ENCODE measurements around the gene NPAS1. TPM values are rescaled to one million over a fixed set of nuclear protein-coding genes. Genes with fewer than 3 reads are reported as not detected.
A peak's percentile ranks its signal among the peaks of the same experiment; 100 is the strongest.

The NPAS1 gene
- total and polyA plus RNA-seq, 2 of the 13 experiments (the other 11 are each of a cell fraction or from before 2014, with no cell fraction given): 0.35 to 2.9 TPM

GRCh38 chr19:47035127-47036096, 15.8 kb downstream of the NPAS1 start (continued):
- TF ChIP-seq TIGD3 (CRISPR knock-in tag; IDR thresholded peaks at IDR 0.05; ENCODE audit: borderline replicate concordance): no peak
- TF ChIP-seq PCBP2 (optimal IDR thresholded peaks at IDR 0.05; ENCODE audit: low read depth, low read length, poor library complexity, severe bottlenecking): no peak
- TF ChIP-seq AGO1 (IDR thresholded peaks at IDR 0.05; ENCODE audit: low read depth, low read length, poor library complexity, severe bottlenecking): no peak
- peak; percentile 68 for TF ChIP-seq THAP11 (CRISPR knock-in tag; IDR thresholded peaks at IDR 0.05)
- no peak for TF ChIP-seq ZSCAN22 (CRISPR knock-in tag; IDR thresholded peaks at IDR 0.05)
- TF ChIP-seq ISX (CRISPR knock-in tag; conservative IDR thresholded peaks at IDR 0.05): no peak
- 0 out of 2 replicates have a peak, but pooled peaks have one; percentile 27 for TF ChIP-seq ATF2 (CRISPR knock-in tag; IDR thresholded peaks at IDR 0.05)
- no peak for TF ChIP-seq CENPBD1 (CRISPR knock-in tag; IDR thresholded peaks at IDR 0.05; ENCODE audit: borderline replicate concordance, low read depth)
- no peak for TF ChIP-seq RFX3 (CRISPR knock-in tag; IDR thresholded peaks at IDR 0.05)
- no peak for TF ChIP-seq NBN (conservative IDR thresholded peaks at IDR 0.05)
- TF ChIP-seq CBFB (CRISPR knock-in tag; IDR thresholded peaks at IDR 0.05): no peak
- no peak for TF ChIP-seq FOXK1 (CRISPR knock-in tag; IDR thresholded peaks at IDR 0.05; ENCODE audit: borderline replicate concordance, low read depth)
- no peak for TF ChIP-seq HNRNPL (IDR thresholded peaks at IDR 0.05; ENCODE audit: low read depth, low read length)
- TF ChIP-seq ZNF740 (CRISPR knock-in tag; IDR thresholded peaks at IDR 0.05): no peak
- TF ChIP-seq ATF1 (CRISPR knock-in tag; IDR thresholded peaks at IDR 0.05): no peak
- TF ChIP-seq GABPA (IDR thresholded peaks at IDR 0.05; ENCODE audit: low read depth, low read length): no peak
- TF ChIP-seq GABPA (CRISPR knock-in tag; IDR thresholded peaks at IDR 0.05; ENCODE audit: low read depth): no peak
- no peak; the same call in 1 of the 2 replicates for TF ChIP-seq YEATS4 (CRISPR knock-in tag; IDR thresholded peaks at IDR 0.05; ENCODE audit: borderline replicate concordance)
- no peak for TF ChIP-seq ZSCAN12 (CRISPR knock-in tag; IDR thresholded peaks at IDR 0.05)
- TF ChIP-seq SMAD9 (CRISPR knock-in tag; IDR thresholded peaks at IDR 0.05): no peak
- no peak for TF ChIP-seq NFYC (CRISPR knock-in tag; IDR thresholded peaks at IDR 0.05)
- TF ChIP-seq THAP8 (CRISPR knock-in tag; IDR thresholded peaks at IDR 0.05; ENCODE audit: borderline replicate concordance): no peak
- no peak for TF ChIP-seq JARID2 (CRISPR knock-in tag; IDR thresholded peaks at IDR 0.05; ENCODE audit: insufficient replicate concordance)
- no peak for TF ChIP-seq REXO4 (CRISPR knock-in tag; IDR thresholded peaks at IDR 0.05; ENCODE audit: borderline replicate concordance)
- no peak for TF ChIP-seq CENPX (CRISPR knock-in tag; IDR thresholded peaks at IDR 0.05)
- no peak; the same call in 1 of the 2 replicates for TF ChIP-seq IRF2 (CRISPR knock-in tag; IDR thresholded peaks at IDR 0.05)
